Left ventricle myocardium inferior (tissue), 1 donor: Measurements from ENCODE around the gene SLC22A12. TPM values are rescaled to one million over a fixed set of nuclear protein-coding genes. Genes with fewer than 3 reads are reported as not detected.

ENCODE experiments used
- DNase-seq: peaks from one replicate; pipeline ENCODE4 v3.0.0-alpha.2; 2020
- H3K27ac ChIP-seq: fragments of 200-600 bp; replicated peaks from 2 replicates; pipeline ENCODE4 v1.8.0; 2021
- H3K27me3 ChIP-seq: fragments of 200-600 bp; 2 replicates; pipeline ENCODE4 v1.8.0; 2021; ENCODE audit warnings: low read depth
- H3K36me3 ChIP-seq: fragments of 200-600 bp; 2 replicates; pipeline ENCODE4 v1.8.0; 2021
- H3K4me1 ChIP-seq: fragments of 200-600 bp; 2 replicates; pipeline ENCODE4 v1.8.0; 2021
- H3K4me3 ChIP-seq: fragments of 200-600 bp; 2 replicates; pipeline ENCODE4 v1.8.0; 2021; ENCODE audit warnings: mild to moderate bottlenecking, moderate library complexity
- H3K9me3 ChIP-seq: fragments of 200-600 bp; replicated peaks from 2 replicates; pipeline ENCODE4 v1.8.0; 2021
- CTCF ChIP-seq: fragments of 200-600 bp; IDR thresholded peaks from 2 replicates; pipeline ENCODE4 v1.8.0; 2021; ENCODE audit warnings: antibody characterized with exemption, mild to moderate bottlenecking, borderline replicate concordance
- intact Hi-C: fragments of 100-400 bp; cut with micrococcal nuclease; formaldehyde crosslinking; loops from one replicate; pipeline ENCODE4 v1.11.0; 2022
- total RNA-seq: library from RNA; stranded (reverse); fragmentation: NEBNext Ultra II Directional; extraction: Animal tissue kit (Norgen Biotek cat#: 25700); gene quantifications from one replicate; pipeline ENCODE4 v1.2.1, GENCODE V29; 2021
- donor health status: DM: no; HTN: yes; CAD: no; lungs with severe emphysema.

Gene SLC22A12
- total RNA-seq, 1 donor from 2014 or later, result not detected

GRCh38 chr11:64626637-64627036, 35.6 kb downstream of the SLC22A12 start:
- intact Hi-C loops, result no loop called here
- Histone ChIP-seq H3K4me1 (no peaks in the 10 kb centered on the region), H3K4me3 (no peak overlapping the region), H3K36me3 (no peaks in the 10 kb centered on the region), H3K27ac (no peak overlapping the region), H3K27me3 (peaks cover 62% of the 10 kb centered on the region), H3K9me3 (no peaks in the 10 kb centered on the region)
- DNase-seq, result no peak
- TF ChIP-seq CTCF, result no peak

- H3K4me1 ChIP-seq, result no peaks in the 10 kb centered on the region
- H3K27ac ChIP-seq, result no peak overlapping the region
- no peak overlapping the region for H3K4me3 ChIP-seq
- TF ChIP-seq CTCF, result no peak
- H3K36me3 ChIP-seq, result no peaks in the 10 kb centered on the region
- intact Hi-C loops, result no loop called here
- H3K27me3 ChIP-seq, result peaks cover 62% of the 10 kb centered on the region
- DNase-seq, result no peak
- H3K9me3 ChIP-seq, result no peaks in the 10 kb centered on the region
Measured at GRCh38 chr11:64627371-64627770, 36.4 kb downstream of the SLC22A12 start.

GRCh38 chr11:64628596-64628995, 37.6 kb downstream of the SLC22A12 start:
- Histone ChIP-seq H3K36me3 (no peaks in the 10 kb centered on the region), H3K27ac (no peak overlapping the region), H3K27me3 (peaks cover 67% of the 10 kb centered on the region), H3K4me3 (no peak overlapping the region), H3K4me1 (no peaks in the 10 kb centered on the region), H3K9me3 (no peaks in the 10 kb centered on the region)
- no peak for DNase-seq
- intact Hi-C loops, result no loop called here
- no peak for TF ChIP-seq CTCF

GRCh38 chr11:64629103-64629502, 38.1 kb downstream of the SLC22A12 start:
- intact Hi-C loops, result no loop called here
- TF ChIP-seq CTCF, result no peak

GRCh38 chr11:64629796-64630562, 39.0 kb downstream of the SLC22A12 start:
- Histone ChIP-seq H3K27ac (no peak overlapping the region), H3K4me3 (no peak overlapping the region)
- TF ChIP-seq CTCF, result no peak

More at GRCh38 chr11:64629103-64629502, 38.1 kb downstream of the SLC22A12 start:
- Histone ChIP-seq H3K4me3 (no peak overlapping the region), H3K4me1 (no peaks in the 10 kb centered on the region), H3K9me3 (no peaks in the 10 kb centered on the region), H3K27ac (no peak overlapping the region), H3K27me3 (peaks cover 72% of the 10 kb centered on the region), H3K36me3 (no peaks in the 10 kb centered on the region)
- DNase-seq, result no peak

More at GRCh38 chr11:64629796-64630562, 39.0 kb downstream of the SLC22A12 start:
- Histone ChIP-seq H3K4me1 (no peaks in the 10 kb centered on the region), H3K9me3 (no peaks in the 10 kb centered on the region), H3K36me3 (no peaks in the 10 kb centered on the region), H3K27me3 (peaks cover 80% of the 10 kb centered on the region)
- DNase-seq, result no peak
- intact Hi-C loops, result no loop called here
